MM.1S (cell line): ENCODE results near the gene BID.

Experiments
- EZH2 ChIP-seq: fragments of 300-600 bp; sonication (generic); optimal IDR thresholded peaks from 2 replicates; pipeline ENCODE3; 2017; ENCODE audit warnings: low read depth, mild to moderate bottlenecking, antibody characterized with exemption, low read length, mixed read lengths
- EZH2phosphoT487 ChIP-seq: fragments of 300-600 bp; sonication (generic); IDR thresholded peaks from 2 replicates; pipeline ENCODE4 v1.6.1; 2018; ENCODE audit warnings: antibody characterized with exemption, low read length
- TF ChIP-seq, protein P1 (sequence below): fragments of 300-600 bp; sonication (generic); IDR thresholded peaks from 2 replicates; pipeline ENCODE4 v1.5.1; 2016; ENCODE audit warnings: antibody characterized with exemption, low read length, mixed read lengths

DNA sequence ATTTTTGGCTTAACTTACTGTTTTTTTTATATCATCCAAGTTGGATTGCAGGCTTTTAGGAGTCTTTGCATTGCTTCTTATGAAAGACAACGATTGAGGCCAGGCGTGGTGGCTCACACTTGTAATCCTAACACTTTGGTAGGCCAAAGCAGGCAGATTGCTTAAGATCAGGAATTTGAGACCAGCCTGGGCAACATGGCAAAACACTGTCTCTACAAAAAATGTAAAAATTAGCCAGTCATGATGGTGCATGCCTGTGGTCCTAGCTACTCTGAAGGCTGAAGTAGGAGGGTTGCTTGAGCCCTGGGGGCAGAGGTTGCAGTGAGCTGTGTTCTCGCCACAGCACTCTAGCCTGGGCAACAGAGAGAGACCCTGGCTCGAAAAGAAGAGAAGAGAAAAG, 56.6 kb downstream of the BID start:
- TF ChIP-seq, protein P1, sequence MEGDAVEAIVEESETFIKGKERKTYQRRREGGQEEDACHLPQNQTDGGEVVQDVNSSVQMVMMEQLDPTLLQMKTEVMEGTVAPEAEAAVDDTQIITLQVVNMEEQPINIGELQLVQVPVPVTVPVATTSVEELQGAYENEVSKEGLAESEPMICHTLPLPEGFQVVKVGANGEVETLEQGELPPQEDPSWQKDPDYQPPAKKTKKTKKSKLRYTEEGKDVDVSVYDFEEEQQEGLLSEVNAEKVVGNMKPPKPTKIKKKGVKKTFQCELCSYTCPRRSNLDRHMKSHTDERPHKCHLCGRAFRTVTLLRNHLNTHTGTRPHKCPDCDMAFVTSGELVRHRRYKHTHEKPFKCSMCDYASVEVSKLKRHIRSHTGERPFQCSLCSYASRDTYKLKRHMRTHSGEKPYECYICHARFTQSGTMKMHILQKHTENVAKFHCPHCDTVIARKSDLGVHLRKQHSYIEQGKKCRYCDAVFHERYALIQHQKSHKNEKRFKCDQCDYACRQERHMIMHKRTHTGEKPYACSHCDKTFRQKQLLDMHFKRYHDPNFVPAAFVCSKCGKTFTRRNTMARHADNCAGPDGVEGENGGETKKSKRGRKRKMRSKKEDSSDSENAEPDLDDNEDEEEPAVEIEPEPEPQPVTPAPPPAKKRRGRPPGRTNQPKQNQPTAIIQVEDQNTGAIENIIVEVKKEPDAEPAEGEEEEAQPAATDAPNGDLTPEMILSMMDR: no peak
- TF ChIP-seq EZH2 (no peak), EZH2phosphoT487 (no peak)
